ENCODE results near the gene RNF182. TPM values are rescaled to one million over a fixed set of nuclear protein-coding genes. Genes with fewer than 3 reads are reported as not detected.
"Not testable (repeated sequence)": the region's sequence is repeated elsewhere in the genome, so short reads cannot be mapped to it uniquely, and the experiment has no call there.

Gene RNF182
- total and polyA plus RNA-seq, 2 donors (not counting 1 experiment from before 2014, with no cell fraction given), result 0.10 TPM; not detected in 1

DNA sequence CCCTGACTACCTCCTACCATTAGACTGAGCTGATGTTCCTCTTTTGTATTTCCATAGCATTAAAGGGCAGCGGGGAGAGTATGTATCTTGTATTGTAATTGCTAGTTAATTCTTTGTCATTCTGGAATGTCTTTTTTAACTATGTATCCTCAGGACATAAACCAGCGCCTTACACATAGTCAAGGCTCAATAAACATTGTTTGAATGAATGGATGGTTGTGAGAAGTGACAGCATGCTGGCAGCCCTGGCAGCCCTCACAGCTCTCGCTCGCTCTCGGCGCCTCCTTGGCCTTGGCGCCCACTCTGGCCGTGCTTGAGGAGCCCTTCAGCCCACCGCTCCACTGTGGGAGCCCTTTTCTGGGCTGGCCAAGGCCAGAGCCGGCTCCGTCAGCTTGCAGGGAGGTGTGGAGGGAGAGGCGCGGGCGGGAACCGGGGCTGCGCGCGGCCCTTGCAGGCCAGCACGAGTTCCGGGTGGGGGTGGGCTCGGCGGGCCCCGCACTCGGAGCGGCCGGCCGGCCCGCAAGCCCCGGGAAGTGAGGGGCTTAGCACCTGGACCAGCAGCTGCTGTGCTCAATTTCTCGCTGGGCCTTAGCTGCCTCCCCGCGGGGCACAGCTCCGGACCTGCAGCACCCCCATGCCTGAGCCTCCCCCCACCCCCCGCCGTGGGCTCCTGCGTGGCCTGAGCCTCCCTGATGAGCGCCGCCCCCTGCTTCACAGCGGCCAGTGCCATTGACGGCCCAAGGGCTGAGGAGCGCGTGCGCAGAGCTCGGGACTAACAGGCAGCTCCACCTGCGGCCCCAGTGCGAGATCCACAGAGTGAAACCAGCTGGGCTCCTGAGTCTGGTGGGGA, 93.1 kb downstream of the RNF182 start:
- no peaks in the 10 kb centered on the region for H3K9me3 Mint-ChIP-seq (ENCODE audit: insufficient read depth)
- TF ChIP-seq CTCF (IDR thresholded peaks at IDR 0.05) (no peak), EZH2 (IDR thresholded peaks at IDR 0.05; ENCODE audit: borderline replicate concordance, insufficient read depth, low read depth, low read length, poor library complexity, severe bottlenecking) (no peak)
- H3K79me2 ChIP-seq (ENCODE audit: control insufficient read depth, insufficient read depth, low read length), result no peaks in the 10 kb centered on the region
- no peaks in the 10 kb centered on the region for H3K4me1 Mint-ChIP-seq
- H3K4me1 ChIP-seq (ENCODE audit: control insufficient read depth in 2 of 2, insufficient read depth in 2 of 2, low read length in 2 of 2), result no peaks in the 10 kb centered on the region
- no peaks in the 10 kb centered on the region for H4K20me1 ChIP-seq (ENCODE audit: control insufficient read depth, insufficient read depth, low read length, poor library complexity, severe bottlenecking)
- peaks cover 16% of the 10 kb centered on the region for H3K27me3 Mint-ChIP-seq
- no peak overlapping the region for H3K4me3 Mint-ChIP-seq
- CTCF ChIA-PET, result no interaction called here
- no peak overlapping the region for H3K27ac ChIP-seq (ENCODE audit: low read length in 2 of 2)
- no peak overlapping the region for H3K27ac Mint-ChIP-seq
- no peak overlapping the region for H3K4me3 ChIP-seq (ENCODE audit: control extremely low read depth in 1 of 5, extremely low read depth in 1 of 5, insufficient read depth in 1 of 5, low read depth in 2 of 5, low read length in 4 of 5)
- no peaks in the 10 kb centered on the region for H3K9me3 ChIP-seq (ENCODE audit: control extremely low read depth in 1 of 3, control insufficient read depth in 2 of 3, insufficient read depth in 1 of 3, low read length in 2 of 3)
- H3K9ac ChIP-seq (ENCODE audit: low read length), result no peak overlapping the region
- H3K36me3 ChIP-seq (replicated peaks in 1 of 2; ENCODE audit: control extremely low read depth in 1 of 2, control insufficient read depth in 1 of 2, extremely low read depth in 1 of 2, insufficient read depth in 2 of 2, low read length in 1 of 2), result no peaks in the 10 kb centered on the region
- no peak overlapping the region for H3K4me2 ChIP-seq (replicated peaks; ENCODE audit: low read depth, low read length, poor library complexity, severe bottlenecking)
- ATAC-seq (ENCODE audit: low read depth) (no peak), DNase-seq (no peak)
- peaks cover 0 to 6% (median 0%) of the 10 kb centered on the region in 4 experiments for H3K27me3 ChIP-seq (replicated peaks in 1 of 4; ENCODE audit: control extremely low read depth in 1 of 4, control insufficient read depth in 3 of 4, insufficient read depth in 4 of 4, low read length in 3 of 4)
- intact Hi-C loops (cut with micrococcal nuclease), result no loop called here
- POLR2A ChIA-PET, result interaction anchor here (0.7 kb wide), 1 partner anchor 11 kb away, joined by 8 read pairs; no protein-coding TSS in a partner anchor
- 91% methylated on average over 34 of the region's 46 CpGs for WGBS (ENCODE audit: insufficient coverage)
- H2AFZ ChIP-seq (ENCODE audit: insufficient read depth, low read depth, low read length, poor library complexity, severe bottlenecking), result no peak overlapping the region

DNA sequence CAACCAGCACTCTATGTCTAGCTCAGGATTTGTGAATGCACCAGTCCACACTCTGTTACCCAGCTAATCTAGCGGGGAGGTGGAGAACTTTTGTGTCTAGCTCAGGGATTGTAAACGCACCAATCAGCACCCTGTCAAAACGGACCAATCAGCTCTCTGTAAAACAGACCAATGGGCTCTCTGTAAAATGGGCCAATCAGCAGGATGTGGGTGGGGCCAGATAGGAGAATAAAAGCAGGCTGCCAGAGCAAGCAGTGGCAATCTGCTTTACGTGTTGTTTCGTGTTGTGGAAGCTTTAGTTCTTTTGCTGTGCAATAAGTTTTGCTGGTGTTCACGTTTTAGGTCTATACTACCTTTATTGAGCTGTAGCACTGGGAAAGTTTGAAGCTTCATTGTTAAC, 93.8 kb downstream of the RNF182 start:
- CTCF ChIA-PET; H3K27me3 ChIP-seq (replicated peaks in 1 of 4; ENCODE audit: control extremely low read depth in 1 of 4, control insufficient read depth in 3 of 4, insufficient read depth in 4 of 4, low read length in 3 of 4): not testable (repeated sequence)

More for the DNA sequence above, 93.8 kb downstream of the RNF182 start:
- H3K9me3 ChIP-seq (ENCODE audit: control extremely low read depth in 1 of 3, control insufficient read depth in 2 of 3, insufficient read depth in 1 of 3, low read length in 2 of 3); H4K20me1 ChIP-seq (ENCODE audit: control insufficient read depth, insufficient read depth, low read length, poor library complexity, severe bottlenecking); H3K4me1 Mint-ChIP-seq; H3K4me3 Mint-ChIP-seq; H3K9ac ChIP-seq (ENCODE audit: low read length); H3K4me1 ChIP-seq (ENCODE audit: control insufficient read depth in 2 of 2, insufficient read depth in 2 of 2, low read length in 2 of 2); H3K4me2 ChIP-seq (replicated peaks; ENCODE audit: low read depth, low read length, poor library complexity, severe bottlenecking); H3K36me3 ChIP-seq (replicated peaks in 1 of 2; ENCODE audit: control extremely low read depth in 1 of 2, control insufficient read depth in 1 of 2, extremely low read depth in 1 of 2, insufficient read depth in 2 of 2, low read length in 1 of 2); H3K9me3 Mint-ChIP-seq (ENCODE audit: insufficient read depth); intact Hi-C loops (cut with micrococcal nuclease); ATAC-seq (ENCODE audit: low read depth); H3K27ac ChIP-seq (ENCODE audit: low read length in 2 of 2); H3K4me3 ChIP-seq (ENCODE audit: control extremely low read depth in 1 of 5, extremely low read depth in 1 of 5, insufficient read depth in 1 of 5, low read depth in 2 of 5, low read length in 4 of 5); H3K79me2 ChIP-seq (ENCODE audit: control insufficient read depth, insufficient read depth, low read length); H3K27ac Mint-ChIP-seq; H2AFZ ChIP-seq (ENCODE audit: insufficient read depth, low read depth, low read length, poor library complexity, severe bottlenecking); DNase-seq: not testable (repeated sequence)
- no CpG with 5 or more reads among the region's 6 CpGs for WGBS (ENCODE audit: insufficient coverage)
- POLR2A ChIA-PET, result interaction anchor here (0.7 kb wide), 1 partner anchor 12 kb away, joined by 8 read pairs; no protein-coding TSS in a partner anchor
- H3K27me3 Mint-ChIP-seq, result peaks cover 16% of the 10 kb centered on the region

All from B cell (primary cell).